ENCODE measurements around the gene ADD2.

The ADD2 gene

GRCh38 chr2:70789304-70790135 is 21.5 kb upstream of the ADD2 start:
- DNase-seq (ENCODE audit: low read depth in 2 of 3, low spot score in 1 of 3) = peak; percentile 62 to 74 (median 65)

- DNase-seq (ENCODE audit: low read depth in 2 of 3, low spot score in 1 of 3) = peak in 1 of 3 donors; percentile 28
These were observed 17.3 kb upstream of the ADD2 start for GRCh38 chr2:70785137-70785911.

GRCh38 chr2:70784320-70784719 is 16.3 kb upstream of the ADD2 start:
- no peak for DNase-seq (ENCODE audit: low read depth in 2 of 3, low spot score in 1 of 3)

- DNase-seq (ENCODE audit: low read depth in 2 of 3, low spot score in 1 of 3) = no peak
These were observed 12.0 kb upstream of the ADD2 start for GRCh38 chr2:70779911-70780545.

GRCh38 chr2:70779491-70779890 is 11.5 kb upstream of the ADD2 start:
- DNase-seq (ENCODE audit: low read depth in 2 of 3, low spot score in 1 of 3) = no peak

GRCh38 chr2:70778676-70779075 is 10.7 kb upstream of the ADD2 start:
- DNase-seq (ENCODE audit: low read depth in 2 of 3, low spot score in 1 of 3) = no peak

GRCh38 chr2:70777450-70777849 is 9.4 kb upstream of the ADD2 start:
- no peak for DNase-seq (ENCODE audit: low read depth in 2 of 3, low spot score in 1 of 3)

GRCh38 chr2:70776266-70776665 is 8.3 kb upstream of the ADD2 start:
- DNase-seq (ENCODE audit: low read depth in 2 of 3, low spot score in 1 of 3) = no peak

- no peak for DNase-seq (ENCODE audit: low read depth in 2 of 3, low spot score in 1 of 3)
These were observed 7.1 kb upstream of the ADD2 start for GRCh38 chr2:70775141-70775540.

GRCh38 chr2:70772486-70773155 is 4.6 kb upstream of the ADD2 start:
- DNase-seq (ENCODE audit: low read depth in 2 of 3, low spot score in 1 of 3) = no peak

GRCh38 chr2:70771446-70771845 is 3.4 kb upstream of the ADD2 start:
- no peak for DNase-seq (ENCODE audit: low read depth in 2 of 3, low spot score in 1 of 3)

GRCh38 chr2:70769450-70769849 is 1.4 kb upstream of the ADD2 start:
- no peak for DNase-seq (ENCODE audit: low read depth in 2 of 3, low spot score in 1 of 3)

- no peak for DNase-seq (ENCODE audit: low read depth in 2 of 3, low spot score in 1 of 3)
These were observed 638 bp upstream of the ADD2 start for GRCh38 chr2:70768590-70769085.

- no peak for DNase-seq (ENCODE audit: low read depth in 2 of 3, low spot score in 1 of 3)
These were observed 811 bp downstream of the ADD2 start for GRCh38 chr2:70767079-70767698.

GRCh38 chr2:70766357-70767078 is 1.5 kb downstream of the ADD2 start:
- DNase-seq (ENCODE audit: low read depth in 2 of 3, low spot score in 1 of 3) = no peak

GRCh38 chr2:70765507-70765906 is 2.5 kb downstream of the ADD2 start:
- no peak for DNase-seq (ENCODE audit: low read depth in 2 of 3, low spot score in 1 of 3)

- DNase-seq (ENCODE audit: low read depth in 2 of 3, low spot score in 1 of 3) = no peak
These were observed 8.6 kb downstream of the ADD2 start for GRCh38 chr2:70759446-70759845.

GRCh38 chr2:70757966-70758365 is 10.0 kb downstream of the ADD2 start:
- DNase-seq (ENCODE audit: low read depth in 2 of 3, low spot score in 1 of 3) = no peak

- no peak for DNase-seq (ENCODE audit: low read depth in 2 of 3, low spot score in 1 of 3)
These were observed 10.6 kb downstream of the ADD2 start for GRCh38 chr2:70757360-70757759.

- DNase-seq (ENCODE audit: low read depth in 2 of 3, low spot score in 1 of 3) = no peak
These were observed 11.9 kb downstream of the ADD2 start for GRCh38 chr2:70756128-70756527.
